ENCODE data around the gene USP1. TPM values are rescaled to one million over a fixed set of nuclear protein-coding genes. Genes with fewer than 3 reads are reported as not detected.

The USP1 gene
- total RNA-seq, 2 donors from 2014 or later = 19.8 to 27.9 TPM

- Histone ChIP-seq H3K36me3 (no peaks in the 10 kb centered on the region), H3K4me1 (ENCODE audit: control insufficient read depth in 1 of 2, low read depth in 2 of 2) (no peaks in the 10 kb centered on the region), H3K27me3 (replicated peaks; ENCODE audit: insufficient read depth) (no peaks in the 10 kb centered on the region), H3K4me3 (no peak overlapping the region), H3K27ac (no peak overlapping the region), H3K9me3 (no peaks in the 10 kb centered on the region)
- no peak for TF ChIP-seq CTCF (IDR thresholded peaks at IDR 0.05)
- ATAC-seq (ENCODE audit: insufficient number of reproducible peaks, low FRiP score, low read depth) = no peak
- DNase-seq (ENCODE audit: low spot score) = no peak
Measured at GRCh38 chr1:62481681-62482080, 44.8 kb downstream of the USP1 start.

- Histone ChIP-seq H3K4me3 (no peak overlapping the region), H3K27me3 (replicated peaks; ENCODE audit: insufficient read depth) (no peaks in the 10 kb centered on the region), H3K9me3 (no peaks in the 10 kb centered on the region), H3K4me1 (ENCODE audit: control insufficient read depth in 1 of 2, low read depth in 2 of 2) (no peaks in the 10 kb centered on the region), H3K27ac (no peak overlapping the region), H3K36me3 (no peaks in the 10 kb centered on the region)
- TF ChIP-seq CTCF (IDR thresholded peaks at IDR 0.05) = no peak
- ATAC-seq (ENCODE audit: insufficient number of reproducible peaks, low FRiP score, low read depth) = no peak
- no peak for DNase-seq (ENCODE audit: low spot score)
Measured at GRCh38 chr1:62484824-62485468, 48.1 kb downstream of the USP1 start.

GRCh38 chr1:62487956-62488355 lies 51.1 kb downstream of the USP1 start:
- no peak for TF ChIP-seq CTCF (IDR thresholded peaks at IDR 0.05)
- no peak for DNase-seq (ENCODE audit: low spot score)
- no peaks in the 10 kb centered on the region for H3K27me3 ChIP-seq (replicated peaks; ENCODE audit: insufficient read depth)
- peaks cover 13% of the 10 kb centered on the region for H3K36me3 ChIP-seq
- no peak overlapping the region for H3K4me3 ChIP-seq
- no peaks in the 10 kb centered on the region for H3K4me1 ChIP-seq (ENCODE audit: control insufficient read depth in 1 of 2, low read depth in 2 of 2)
- no peak for ATAC-seq (ENCODE audit: insufficient number of reproducible peaks, low FRiP score, low read depth)
- no peak overlapping the region for H3K27ac ChIP-seq
- H3K9me3 ChIP-seq = no peaks in the 10 kb centered on the region

- Histone ChIP-seq H3K27ac (no peak overlapping the region), H3K36me3 (peaks cover 16% of the 10 kb centered on the region), H3K27me3 (replicated peaks; ENCODE audit: insufficient read depth) (no peaks in the 10 kb centered on the region), H3K9me3 (no peaks in the 10 kb centered on the region), H3K4me3 (no peak overlapping the region), H3K4me1 (ENCODE audit: control insufficient read depth in 1 of 2, low read depth in 2 of 2) (no peaks in the 10 kb centered on the region)
- no peak for TF ChIP-seq CTCF (IDR thresholded peaks at IDR 0.05)
- no peak for ATAC-seq (ENCODE audit: insufficient number of reproducible peaks, low FRiP score, low read depth)
- no peak for DNase-seq (ENCODE audit: low spot score)
Measured at GRCh38 chr1:62492521-62492920, 55.7 kb downstream of the USP1 start.

- Histone ChIP-seq H3K27ac (no peak overlapping the region), H3K4me3 (no peak overlapping the region), H3K36me3 (peaks cover 16% of the 10 kb centered on the region), H3K4me1 (ENCODE audit: control insufficient read depth in 1 of 2, low read depth in 2 of 2) (no peaks in the 10 kb centered on the region), H3K27me3 (replicated peaks; ENCODE audit: insufficient read depth) (no peaks in the 10 kb centered on the region), H3K9me3 (no peaks in the 10 kb centered on the region)
- TF ChIP-seq CTCF (IDR thresholded peaks at IDR 0.05) = no peak
- ATAC-seq (ENCODE audit: insufficient number of reproducible peaks, low FRiP score, low read depth) (no peak), DNase-seq (ENCODE audit: low spot score) (no peak)
Measured at GRCh38 chr1:62493656-62494055, 56.8 kb downstream of the USP1 start.
